Skeletal muscle tissue (tissue), 4 donors: ENCODE results near the gene OPTC. TPM values are rescaled to one million over a fixed set of nuclear protein-coding genes. Genes with fewer than 3 reads are reported as not detected.
A peak's percentile ranks its signal among the peaks of the same experiment; 100 is the strongest.

Experiments used
- H3K27ac ChIP-seq: one replicate; pipeline ENCODE4 v1.7.0; 2013; ENCODE audit warnings: mild to moderate bottlenecking, low read depth, low read length, inconsistent platforms
- H3K27me3 ChIP-seq, 3 donors: one replicate each; pipeline ENCODE4 v1.7.0; 2013; ENCODE audit warnings: low read length in 3 of 3; ENCODE audit not compliant: control insufficient read depth in 3 of 3, insufficient read depth in 3 of 3
- H3K36me3 ChIP-seq, 3 donors: one replicate each; pipeline ENCODE4 v1.7.0; 2013; ENCODE audit warnings: low read length in 3 of 3; ENCODE audit not compliant: control insufficient read depth in 3 of 3, insufficient read depth in 3 of 3
- H3K4me1 ChIP-seq, 3 donors: one replicate each; pipeline ENCODE4 v1.7.0; 2013; ENCODE audit warnings: low read length in 3 of 3, mild to moderate bottlenecking in 3 of 3; ENCODE audit not compliant: control insufficient read depth in 3 of 3, insufficient read depth in 3 of 3
- H3K4me3 ChIP-seq, 3 donors: one replicate each; pipeline ENCODE4 v1.7.0; 2013; ENCODE audit warnings: low read length in 3 of 3
- H3K9ac ChIP-seq, 3 donors: one replicate each; pipeline ENCODE4 v1.7.0; 2013; ENCODE audit warnings: low read length in 3 of 3, mild to moderate bottlenecking in 3 of 3, moderate library complexity in 2 of 3, low read depth in 1 of 3
- H3K9me3 ChIP-seq, 3 donors: one replicate each; pipeline ENCODE4 v1.7.0; 2013; ENCODE audit warnings: low read length in 3 of 3; ENCODE audit not compliant: control insufficient read depth in 3 of 3
- total RNA-seq: library from RNA; depleted of rRNA; stranded (reverse); fragments of >200 nt; gene quantifications from one replicate; pipeline ENCODE4 v1.2.3, GENCODE V29; 2014
- donor health status: Osteomylitis.

The OPTC gene
- total RNA-seq, 1 donor from 2014 or later, result not detected

GRCh38 chr1:203519053-203519840, 25.3 kb downstream of the OPTC start:
- no peak overlapping the region for H3K27ac ChIP-seq
- peaks cover 3 to 7% (median 6%) of the 10 kb centered on the region in 3 donors for H3K4me1 ChIP-seq
- no peaks in the 10 kb centered on the region for H3K9me3 ChIP-seq
- no peak overlapping the region for H3K4me3 ChIP-seq
- H3K9ac ChIP-seq, result no peak overlapping the region
- H3K27me3 ChIP-seq, result no peaks in the 10 kb centered on the region
- H3K36me3 ChIP-seq, result no peaks in the 10 kb centered on the region

GRCh38 chr1:203519896-203520295, 25.9 kb downstream of the OPTC start:
- Histone ChIP-seq H3K9me3 (no peaks in the 10 kb centered on the region), H3K4me1 (peaks cover 4 to 10% (median 7%) of the 10 kb centered on the region in 3 donors), H3K27me3 (no peaks in the 10 kb centered on the region), H3K27ac (no peak overlapping the region), H3K36me3 (no peaks in the 10 kb centered on the region), H3K9ac (no peak overlapping the region), H3K4me3 (no peak overlapping the region)

- Histone ChIP-seq H3K4me1 (peaks cover 7 to 13% (median 7%) of the 10 kb centered on the region in 3 donors), H3K9ac (no peak overlapping the region), H3K4me3 (no peak overlapping the region), H3K36me3 (no peaks in the 10 kb centered on the region), H3K27me3 (no peaks in the 10 kb centered on the region), H3K9me3 (no peaks in the 10 kb centered on the region), H3K27ac (no peak overlapping the region)
These were observed 26.4 kb downstream of the OPTC start for GRCh38 chr1:203520315-203520714.

- H3K36me3 ChIP-seq, result no peaks in the 10 kb centered on the region
- peak overlapping the region in 1 of 3 donors; percentile 25 for H3K9ac ChIP-seq
- H3K27me3 ChIP-seq, result no peaks in the 10 kb centered on the region
- H3K9me3 ChIP-seq, result no peaks in the 10 kb centered on the region
- peaks cover 7 to 13% (median 7%) of the 10 kb centered on the region in 3 donors for H3K4me1 ChIP-seq
- no peak overlapping the region for H3K4me3 ChIP-seq
- no peak overlapping the region for H3K27ac ChIP-seq
These were observed 27.3 kb downstream of the OPTC start for GRCh38 chr1:203521074-203521794.

GRCh38 chr1:203521812-203522211, 27.9 kb downstream of the OPTC start:
- H3K36me3 ChIP-seq, result no peaks in the 10 kb centered on the region
- H3K4me3 ChIP-seq, result no peak overlapping the region
- H3K4me1 ChIP-seq, result peaks cover 7 to 13% (median 7%) of the 10 kb centered on the region in 3 donors
- peak overlapping the region in 1 of 3 donors; percentile 1 for H3K9ac ChIP-seq
- no peak overlapping the region for H3K27ac ChIP-seq
- H3K9me3 ChIP-seq, result no peaks in the 10 kb centered on the region
- no peaks in the 10 kb centered on the region for H3K27me3 ChIP-seq

GRCh38 chr1:203522237-203522636, 28.3 kb downstream of the OPTC start:
- peaks cover 7 to 13% (median 7%) of the 10 kb centered on the region in 3 donors for H3K4me1 ChIP-seq
- H3K4me3 ChIP-seq, result no peak overlapping the region
- no peak overlapping the region for H3K27ac ChIP-seq
- no peaks in the 10 kb centered on the region for H3K27me3 ChIP-seq
- H3K36me3 ChIP-seq, result no peaks in the 10 kb centered on the region
- peak overlapping the region in 1 of 3 donors; percentile 1 for H3K9ac ChIP-seq
- no peaks in the 10 kb centered on the region for H3K9me3 ChIP-seq

GRCh38 chr1:203523667-203524066, 29.7 kb downstream of the OPTC start:
- no peak overlapping the region for H3K27ac ChIP-seq

GRCh38 chr1:203524152-203524551, 30.2 kb downstream of the OPTC start:
- Histone ChIP-seq H3K4me3 (no peak overlapping the region), H3K36me3 (no peaks in the 10 kb centered on the region), H3K9me3 (no peaks in the 10 kb centered on the region), H3K27ac (no peak overlapping the region), H3K9ac (no peak overlapping the region), H3K27me3 (no peaks in the 10 kb centered on the region), H3K4me1 (peaks cover 7 to 13% (median 9%) of the 10 kb centered on the region in 3 donors)

More at GRCh38 chr1:203523667-203524066, 29.7 kb downstream of the OPTC start:
- no peak overlapping the region for H3K4me3 ChIP-seq
- H3K27me3 ChIP-seq, result no peaks in the 10 kb centered on the region
- H3K36me3 ChIP-seq, result no peaks in the 10 kb centered on the region
- peaks cover 7 to 13% (median 7%) of the 10 kb centered on the region in 3 donors for H3K4me1 ChIP-seq
- no peak overlapping the region for H3K9ac ChIP-seq
- no peaks in the 10 kb centered on the region for H3K9me3 ChIP-seq

GRCh38 chr1:203524824-203525223, 30.9 kb downstream of the OPTC start:
- no peaks in the 10 kb centered on the region for H3K27me3 ChIP-seq
- no peaks in the 10 kb centered on the region for H3K36me3 ChIP-seq
- H3K4me3 ChIP-seq, result no peak overlapping the region
- H3K4me1 ChIP-seq, result peaks cover 7 to 13% (median 9%) of the 10 kb centered on the region in 3 donors
- no peak overlapping the region for H3K27ac ChIP-seq
- H3K9ac ChIP-seq, result no peak overlapping the region
- no peaks in the 10 kb centered on the region for H3K9me3 ChIP-seq

GRCh38 chr1:203525685-203526084, 31.7 kb downstream of the OPTC start:
- no peak overlapping the region for H3K9ac ChIP-seq
- H3K36me3 ChIP-seq, result no peaks in the 10 kb centered on the region
- no peak overlapping the region for H3K27ac ChIP-seq
- H3K4me3 ChIP-seq, result no peak overlapping the region
- H3K27me3 ChIP-seq, result no peaks in the 10 kb centered on the region
- H3K9me3 ChIP-seq, result no peaks in the 10 kb centered on the region
- peaks cover 7 to 13% (median 9%) of the 10 kb centered on the region in 3 donors for H3K4me1 ChIP-seq
